ENCODE measurements around the gene FOXN1. TPM values are rescaled to one million over a fixed set of nuclear protein-coding genes. Genes with fewer than 3 reads are reported as not detected.

The FOXN1 gene
- polyA plus RNA-seq, 1 of the 3 experiments (the other 2 are of a cell fraction) = not detected

DNA sequence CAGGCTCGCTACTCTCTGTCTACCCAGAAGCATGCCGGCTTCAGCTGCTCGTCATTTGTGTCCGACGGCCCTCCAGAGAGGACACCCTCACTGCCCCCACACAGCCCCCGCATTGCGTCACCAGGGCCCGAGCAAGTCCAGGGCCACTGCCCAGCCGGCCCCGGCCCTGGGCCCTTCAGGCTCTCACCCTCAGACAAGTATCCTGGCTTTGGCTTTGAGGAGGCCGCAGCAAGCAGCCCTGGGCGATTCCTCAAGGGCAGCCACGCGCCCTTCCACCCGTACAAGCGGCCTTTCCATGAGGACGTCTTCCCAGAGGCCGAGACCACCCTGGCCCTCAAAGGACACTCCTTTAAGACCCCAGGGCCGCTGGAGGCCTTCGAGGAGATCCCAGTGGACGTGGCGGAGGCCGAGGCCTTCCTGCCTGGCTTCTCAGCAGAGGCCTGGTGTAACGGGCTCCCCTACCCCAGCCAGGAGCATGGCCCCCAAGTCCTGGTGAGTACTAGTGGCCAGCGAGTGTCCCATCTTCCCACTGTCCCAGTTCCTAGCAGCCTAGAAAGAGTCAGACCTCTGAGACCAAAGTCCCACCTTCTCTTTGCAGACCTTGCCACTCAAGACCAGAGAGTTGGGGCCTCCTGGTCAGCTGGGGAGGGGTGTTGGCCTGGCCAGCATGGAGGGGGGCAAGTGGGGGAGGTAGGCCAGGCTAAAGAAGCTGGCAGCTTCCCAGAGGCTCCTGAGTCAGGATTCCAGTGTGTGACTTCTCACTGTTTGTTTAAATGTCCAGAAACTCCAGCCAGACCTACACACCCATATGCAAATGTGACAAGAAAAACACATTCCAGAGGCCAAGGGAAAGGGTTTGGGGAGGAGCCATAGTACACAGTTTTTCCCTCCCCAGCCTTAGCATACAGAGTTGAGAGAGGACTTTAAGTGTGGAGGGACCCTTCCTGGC lies 18.6 kb downstream of the FOXN1 start:
- no peaks in the 10 kb centered on the region for H3K79me2 ChIP-seq (ENCODE audit: insufficient read depth)
- no peaks in the 10 kb centered on the region for H3K9me2 ChIP-seq
- no peak for DNase-seq
- no peaks in the 10 kb centered on the region for H3K36me3 ChIP-seq (replicated peaks in 1 of 2; ENCODE audit: control insufficient read depth in 1 of 2, insufficient read depth in 2 of 2, low read length in 1 of 2)
- no peaks in the 10 kb centered on the region for H4K20me1 ChIP-seq (ENCODE audit: insufficient read depth)
- H3K9me3 ChIP-seq = no peaks in the 10 kb centered on the region
- 76% methylated on average over 22 of the region's 25 CpGs for WGBS (ENCODE audit: low lambda C conversion rate)
- H3K27ac ChIP-seq (ENCODE audit: low read depth in 2 of 2, low read length in 1 of 2) = no peak overlapping the region
- H3K4me1 ChIP-seq (ENCODE audit: control insufficient read depth in 1 of 2, insufficient read depth in 2 of 2, low read depth in 1 of 2, low read length in 1 of 2) = peaks cover 0 to 6% of the 10 kb centered on the region in 2 experiments; a peak in 1 of 4 replicates
- ChIA-PET POLR2A (no interaction called here), CTCF (interaction anchor here (1.0 kb wide), 1 partner anchor 16 kb away, joined by 3 read pairs; no protein-coding TSS in a partner anchor)
- no peak overlapping the region for H2AFZ ChIP-seq (ENCODE audit: low read depth)
- H3K9ac ChIP-seq = no peak overlapping the region
- H3K4me2 ChIP-seq = no peak overlapping the region
- H3K27me3 ChIP-seq (ENCODE audit: insufficient read depth) = no peaks in the 10 kb centered on the region
- no peak for TF ChIP-seq EP300 (IDR thresholded peaks at IDR 0.05; ENCODE audit: borderline replicate concordance in 1 of 2, low read depth in 1 of 2, low read length in 1 of 2)
- no peak for TF ChIP-seq TCF12 (IDR thresholded peaks at IDR 0.05)
- no peak for TF ChIP-seq USF2 (IDR thresholded peaks at IDR 0.05; ENCODE audit: borderline replicate concordance, low read depth, low read length)
- TF ChIP-seq MAX (IDR thresholded peaks at IDR 0.05; ENCODE audit: low read depth) = no peak
- TF ChIP-seq, protein P1, sequence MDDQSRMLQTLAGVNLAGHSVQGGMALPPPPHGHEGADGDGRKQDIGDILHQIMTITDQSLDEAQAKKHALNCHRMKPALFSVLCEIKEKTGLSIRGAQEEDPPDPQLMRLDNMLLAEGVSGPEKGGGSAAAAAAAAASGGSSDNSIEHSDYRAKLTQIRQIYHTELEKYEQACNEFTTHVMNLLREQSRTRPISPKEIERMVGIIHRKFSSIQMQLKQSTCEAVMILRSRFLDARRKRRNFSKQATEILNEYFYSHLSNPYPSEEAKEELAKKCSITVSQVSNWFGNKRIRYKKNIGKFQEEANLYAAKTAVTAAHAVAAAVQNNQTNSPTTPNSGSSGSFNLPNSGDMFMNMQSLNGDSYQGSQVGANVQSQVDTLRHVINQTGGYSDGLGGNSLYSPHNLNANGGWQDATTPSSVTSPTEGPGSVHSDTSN (IDR thresholded peaks at IDR 0.05) = no peak
- TF ChIP-seq SMC3 (IDR thresholded peaks at IDR 0.05; ENCODE audit: low read depth, low read length) = no peak
- no peak for TF ChIP-seq MXI1 (IDR thresholded peaks at IDR 0.05; ENCODE audit: low read depth, low read length)
- TF ChIP-seq MEF2A (IDR thresholded peaks at IDR 0.05; ENCODE audit: borderline replicate concordance, low read depth) = no peak
- no peak for TF ChIP-seq CTCF (IDR thresholded peaks at IDR 0.05)
- TF ChIP-seq GABPA (IDR thresholded peaks at IDR 0.05; ENCODE audit: low read depth) = no peak
- TF ChIP-seq ELF1 (IDR thresholded peaks at IDR 0.05) = no peak
- no peak for TF ChIP-seq TEAD4 (IDR thresholded peaks at IDR 0.05; ENCODE audit: borderline replicate concordance, insufficient read depth)
- no peaks in the 10 kb centered on the region for H3F3A ChIP-seq (replicated peaks; ENCODE audit: insufficient read depth)
- no peak overlapping the region for H3K4me3 ChIP-seq (ENCODE audit: low read depth in 2 of 2, low read length in 1 of 2)
